HG03196 (cell line): ENCODE data around the gene SERP2.

Source experiments
- ATAC-seq: cut with Tn5 transposase; IDR thresholded peaks from one replicate; pipeline ENCODE4 v1.9.1; 2021; ENCODE audit not compliant: unreplicated experiment

Gene SERP2

GRCh38 chr13:44409595-44409994 lies 36.0 kb downstream of the SERP2 start:
- no peak for ATAC-seq

DNA sequence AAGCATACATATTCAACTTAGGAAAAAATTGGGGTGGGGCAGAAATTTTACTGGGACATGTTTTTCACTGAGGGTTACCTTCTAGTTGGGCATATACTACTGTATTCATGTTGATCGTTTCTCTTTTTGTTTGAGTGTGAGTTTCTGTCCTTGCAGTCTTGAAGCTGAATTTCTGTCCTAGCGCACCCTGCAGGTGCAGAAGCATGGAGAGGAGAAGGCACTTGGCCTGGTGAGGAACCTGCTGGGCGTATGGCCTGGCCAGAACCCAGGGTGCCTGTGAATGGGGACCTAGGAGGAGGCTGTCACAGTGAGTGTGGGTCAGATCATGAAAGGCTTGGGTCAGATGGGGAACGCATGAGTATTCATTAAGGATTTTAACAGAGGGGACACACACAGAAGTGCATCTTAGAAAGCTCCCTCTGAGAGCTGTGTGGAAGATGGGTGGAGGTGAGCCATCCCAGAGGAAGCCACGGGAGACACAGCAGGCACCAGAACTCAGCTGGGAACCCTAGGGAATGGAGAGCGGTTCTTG lies 36.8 kb downstream of the SERP2 start:
- no peak for ATAC-seq

DNA sequence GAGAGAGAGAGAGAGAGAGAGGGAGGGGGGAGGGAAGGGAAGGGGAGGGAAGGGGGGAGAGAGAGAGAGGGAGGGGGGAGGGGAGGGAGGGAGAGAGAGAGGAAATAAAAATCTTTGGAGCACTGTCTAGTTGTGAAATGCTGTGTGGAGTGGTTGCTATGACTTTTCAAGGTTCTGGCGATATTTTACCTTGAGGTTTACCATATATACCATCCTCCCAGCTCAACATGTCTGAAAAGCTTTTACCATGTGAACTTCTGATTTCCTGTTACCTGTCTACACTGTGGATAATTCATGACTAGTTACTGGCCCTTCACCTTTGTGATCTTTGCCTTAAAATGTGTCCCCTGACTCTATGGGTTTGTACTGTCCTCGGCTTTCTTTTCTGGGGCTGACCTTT lies 38.2 kb downstream of the SERP2 start:
- no peak for ATAC-seq

DNA sequence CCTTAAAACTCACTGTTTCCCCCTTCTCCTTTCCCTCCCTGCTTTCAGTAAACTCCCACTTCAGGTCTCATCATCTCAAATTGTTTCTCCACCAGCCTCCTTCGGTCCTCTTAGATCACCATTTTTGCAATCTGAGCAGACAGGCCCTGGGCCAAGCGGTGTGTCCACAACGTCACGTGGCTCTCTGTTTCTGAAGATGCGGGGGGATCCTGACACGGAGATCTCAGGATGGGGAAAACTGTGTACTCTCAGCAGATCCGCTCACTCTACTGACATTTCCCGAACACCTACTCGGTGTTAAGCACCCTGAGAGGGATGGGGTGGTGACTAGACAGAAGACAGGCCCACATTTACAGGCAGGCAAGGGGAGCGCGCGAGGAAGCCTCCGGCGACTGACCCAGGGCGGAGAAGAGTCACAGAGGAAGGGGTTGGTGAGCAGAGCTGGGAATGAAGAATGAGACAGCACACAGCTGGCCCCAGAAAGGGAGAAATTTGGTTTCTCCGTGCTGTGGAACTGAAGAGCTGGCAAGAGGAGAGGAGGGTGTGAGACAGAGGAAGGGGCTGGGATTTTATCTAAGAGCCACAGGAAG lies 38.8 kb downstream of the SERP2 start:
- ATAC-seq = no peak

- ATAC-seq = no peak
These were observed 39.5 kb downstream of the SERP2 start for GRCh38 chr13:44413095-44413494.

DNA sequence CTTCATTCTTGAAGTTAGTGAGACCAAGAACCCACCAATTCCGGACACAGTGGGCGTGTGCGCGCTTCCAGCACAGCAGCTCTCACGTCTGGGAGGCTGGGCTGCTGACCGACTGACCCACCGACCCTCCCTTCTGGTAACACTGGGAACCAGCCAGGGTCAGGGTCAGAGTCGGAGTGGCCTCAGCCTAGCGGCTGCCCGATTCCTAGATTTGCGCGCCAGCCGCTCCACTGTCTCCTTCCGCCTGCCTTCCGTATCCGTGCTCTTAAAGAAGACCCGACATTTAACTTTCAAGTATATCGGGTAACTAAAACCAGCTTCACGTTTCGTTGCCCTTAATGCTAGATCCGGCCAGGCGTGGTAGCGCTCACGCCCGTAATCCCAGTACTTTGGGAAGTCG lies 41.1 kb downstream of the SERP2 start:
- ATAC-seq = no peak

GRCh38 chr13:44415815-44416214 lies 42.2 kb downstream of the SERP2 start:
- no peak for ATAC-seq

DNA sequence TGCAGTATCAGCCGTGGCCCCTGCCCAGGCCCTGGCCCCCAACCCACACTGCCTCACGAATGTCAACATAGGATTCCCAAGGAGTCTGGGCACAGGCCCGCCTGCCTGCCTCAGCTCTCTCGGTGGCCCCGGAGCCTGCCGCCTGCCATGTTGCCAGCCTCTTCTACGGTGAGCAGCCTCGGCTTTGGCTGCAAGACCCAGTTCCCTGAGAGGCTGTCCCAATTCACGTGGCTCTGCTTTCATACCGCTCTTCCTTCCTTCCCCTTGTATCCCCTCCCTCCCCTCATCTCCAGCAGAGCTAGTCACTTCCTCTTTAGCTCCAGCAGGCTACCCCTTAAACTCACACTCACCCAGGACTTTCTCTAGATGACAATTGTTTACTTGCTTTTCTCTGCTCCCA lies 42.7 kb downstream of the SERP2 start:
- ATAC-seq = no peak

GRCh38 chr13:44416744-44417143 lies 43.1 kb downstream of the SERP2 start:
- ATAC-seq = no peak

- ATAC-seq = no peak
These were observed 43.8 kb downstream of the SERP2 start for GRCh38 chr13:44417446-44417845.

- no peak for ATAC-seq
These were observed 44.3 kb downstream of the SERP2 start for GRCh38 chr13:44417876-44418275.

DNA sequence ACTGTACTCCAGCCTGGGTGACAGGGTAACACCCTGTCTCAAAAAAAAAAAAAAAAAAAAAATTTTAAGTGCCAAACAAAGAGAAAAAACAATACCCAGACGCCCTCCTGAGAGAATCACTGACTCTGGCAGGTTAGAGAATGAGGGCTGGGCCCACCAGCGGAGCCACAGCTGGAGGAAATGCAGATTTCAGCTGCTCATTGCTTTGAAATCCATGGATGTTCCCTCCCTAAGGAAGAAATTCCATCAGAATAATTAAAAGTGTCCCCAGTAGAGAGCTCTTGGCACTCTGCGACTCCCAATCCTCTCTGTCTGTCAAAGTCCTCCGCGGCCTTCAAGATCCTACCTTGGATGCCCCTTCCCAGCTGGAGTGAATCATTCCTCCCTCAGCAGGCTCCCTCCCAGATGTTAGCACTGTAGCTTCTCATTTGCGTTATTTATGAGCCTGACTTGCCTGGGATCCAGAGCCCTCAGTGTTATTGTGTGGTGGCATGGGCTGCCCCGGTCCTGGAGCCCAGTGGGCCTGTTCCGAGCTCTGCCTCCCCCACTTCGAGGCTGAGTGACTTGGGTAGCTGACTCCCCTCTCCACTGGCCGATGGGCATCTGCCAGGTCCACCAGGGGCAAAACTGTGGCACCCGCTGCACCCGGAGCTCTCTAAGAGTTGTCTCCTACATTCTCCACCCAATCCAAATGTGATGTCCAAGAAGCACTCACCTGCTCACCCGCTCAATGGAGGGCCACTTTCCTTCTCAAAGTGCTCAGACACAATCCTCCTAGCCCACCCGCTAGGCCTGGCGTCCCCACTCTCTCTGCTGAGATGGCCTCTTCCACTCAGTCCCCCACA lies 47.0 kb downstream of the SERP2 start:
- no peak for ATAC-seq

- no peak for ATAC-seq
These were observed 48.4 kb downstream of the SERP2 start for GRCh38 chr13:44421853-44422525.

DNA sequence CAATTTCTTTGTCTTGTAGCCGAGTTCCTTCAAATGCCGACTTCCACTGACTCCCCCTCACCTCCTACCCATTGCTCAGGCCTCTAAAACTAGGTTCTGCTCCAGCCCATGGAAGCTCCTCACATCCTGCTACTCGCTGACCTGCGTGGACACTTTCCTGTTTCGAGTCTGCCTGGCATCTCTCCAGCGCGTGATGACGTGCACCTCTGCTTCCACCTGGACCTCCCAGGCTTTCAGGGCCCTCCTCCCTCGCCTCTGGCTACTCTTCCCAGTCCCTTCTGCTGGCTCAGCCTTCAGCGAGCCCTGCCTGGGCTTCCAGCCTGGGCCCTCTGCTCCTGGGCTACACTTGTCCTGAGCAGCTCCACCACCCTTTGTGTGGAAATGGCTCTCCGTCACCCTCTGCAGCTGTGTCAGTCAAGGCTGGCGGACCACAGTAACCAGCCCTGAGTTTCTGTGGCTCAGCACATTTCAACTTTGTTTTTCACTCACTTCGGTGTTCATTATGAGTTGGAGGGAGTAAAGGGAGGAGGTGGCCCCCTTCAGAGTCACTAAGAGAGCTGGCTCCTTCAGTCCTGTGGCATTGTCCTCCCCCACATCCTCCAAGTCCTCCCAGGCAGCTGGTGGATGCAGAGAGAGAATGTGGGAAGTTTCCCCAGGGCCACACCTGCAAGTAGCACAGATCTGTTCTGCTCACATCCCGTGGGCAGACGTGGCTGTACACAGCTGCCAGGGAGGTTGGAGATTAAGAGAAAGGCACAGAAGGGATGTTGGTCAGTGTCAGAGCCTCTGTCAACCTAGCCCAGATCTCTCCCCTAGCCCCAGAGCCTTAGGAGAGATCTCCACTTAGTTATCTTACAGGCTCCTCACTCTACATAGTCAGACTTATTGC lies 49.4 kb downstream of the SERP2 start:
- no peak for ATAC-seq

DNA sequence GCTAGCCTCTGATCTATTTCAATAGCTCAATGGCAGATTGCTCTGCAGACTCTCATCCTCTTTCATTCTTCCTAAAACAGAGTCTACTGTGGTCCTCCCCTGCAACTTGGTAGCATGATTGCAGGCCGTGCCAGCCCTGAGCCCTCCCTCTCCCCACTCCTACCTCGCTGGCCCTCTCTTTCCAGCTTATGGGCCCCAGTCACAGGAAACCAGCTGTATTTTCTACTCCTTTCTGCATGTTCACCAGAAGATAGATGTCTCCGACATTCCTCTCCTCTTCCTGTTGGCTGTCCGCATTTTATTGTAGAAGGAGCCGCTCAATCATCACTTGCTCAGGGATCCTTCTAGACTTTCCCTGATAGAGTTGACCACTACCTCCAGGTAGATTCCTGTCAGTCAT lies 50.2 kb downstream of the SERP2 start:
- ATAC-seq = no peak

DNA sequence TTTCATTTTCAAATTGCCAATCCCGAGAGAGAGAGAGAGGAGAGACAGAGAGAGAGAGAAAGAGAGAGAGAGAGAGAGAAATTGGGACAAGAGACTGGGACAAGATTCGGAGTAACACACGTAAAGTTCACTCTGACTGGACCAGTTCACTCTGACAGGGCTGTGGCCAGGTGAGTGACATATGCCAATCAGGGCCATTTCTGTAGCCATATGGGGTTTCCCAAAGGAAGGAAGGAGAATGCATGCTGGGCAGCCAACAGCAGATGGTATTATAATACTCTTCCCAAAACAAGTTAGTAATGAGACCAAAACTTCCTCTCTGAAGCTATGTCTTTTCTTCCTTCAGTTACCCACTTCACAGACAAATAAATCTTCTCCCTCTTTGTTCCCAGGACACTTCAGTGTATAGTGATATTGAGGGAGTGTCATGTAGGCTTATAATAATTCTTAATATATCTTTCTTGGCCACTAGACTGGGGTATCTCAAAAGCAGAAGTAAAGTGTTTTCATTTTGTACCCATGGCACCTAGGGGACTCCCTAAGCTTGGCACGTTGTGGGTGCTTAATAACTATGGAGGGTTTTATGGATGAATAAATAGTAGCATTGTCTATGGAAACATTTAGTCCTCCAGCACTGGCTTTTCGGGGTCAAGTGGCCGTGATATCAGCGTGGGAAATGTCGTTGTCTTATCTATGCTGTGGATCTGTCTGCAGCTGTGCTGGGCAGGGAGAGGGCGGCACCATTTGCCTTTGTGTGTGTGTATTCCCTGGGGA lies 51.6 kb downstream of the SERP2 start:
- no peak for ATAC-seq

DNA sequence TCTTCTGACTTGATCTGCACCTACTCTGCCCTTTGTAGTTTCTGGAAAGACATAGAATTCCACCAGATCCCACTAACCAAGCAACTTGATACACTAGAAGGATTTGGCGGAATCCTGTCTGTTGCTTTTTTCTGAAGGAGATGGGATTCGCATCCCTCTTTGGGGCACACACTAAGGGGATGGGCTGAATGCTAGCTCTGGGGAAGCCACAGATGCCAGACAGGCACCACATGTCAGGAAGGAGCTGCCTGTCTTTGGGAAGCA lies 52.1 kb downstream of the SERP2 start:
- ATAC-seq = no peak

DNA sequence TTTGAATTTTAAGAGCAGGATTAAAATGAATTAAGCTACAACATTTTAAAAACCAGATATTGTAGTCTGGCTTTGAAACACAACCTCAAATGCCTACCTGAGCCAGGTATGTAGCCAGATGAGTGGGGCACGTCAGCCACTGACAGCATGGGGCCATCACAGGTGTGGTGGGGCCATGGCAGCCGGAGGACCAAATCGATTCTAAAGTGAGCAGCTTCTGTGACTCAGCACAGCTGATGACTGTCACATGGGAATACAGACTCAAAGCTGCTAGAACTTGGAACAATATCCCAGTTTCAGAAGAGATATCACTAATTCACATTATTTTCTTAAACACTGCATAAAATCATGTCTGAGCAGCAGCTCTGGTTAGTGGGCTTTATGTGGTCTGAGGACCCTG lies 52.8 kb downstream of the SERP2 start:
- no peak for ATAC-seq

GRCh38 chr13:44429311-44429710 lies 55.7 kb downstream of the SERP2 start:
- no peak for ATAC-seq

DNA sequence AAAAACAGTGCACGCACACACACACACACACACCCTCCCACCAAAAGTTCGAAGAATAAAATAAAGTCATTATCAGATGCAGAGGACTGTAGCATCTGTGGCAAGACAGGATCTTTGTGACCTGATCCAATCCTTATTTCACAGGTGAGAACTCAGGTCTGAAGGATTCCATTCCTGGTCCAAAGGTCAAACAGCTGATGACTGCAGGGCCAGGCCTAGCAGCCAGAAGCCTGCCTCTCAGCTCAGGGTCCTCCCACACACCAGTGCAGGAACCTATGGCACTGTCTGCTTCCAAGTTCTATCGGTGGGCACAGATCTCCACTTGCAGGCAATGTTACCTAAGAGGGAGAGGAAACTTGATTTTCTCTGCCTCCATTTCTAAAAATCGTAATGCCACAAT lies 57.5 kb downstream of the SERP2 start:
- no peak for ATAC-seq
